Measurements from ENCODE around the gene ITSN2.
"Not testable (repeated sequence)": the region's sequence is repeated elsewhere in the genome, so short reads cannot be mapped to it uniquely, and the experiment has no call there.

Gene ITSN2

DNA sequence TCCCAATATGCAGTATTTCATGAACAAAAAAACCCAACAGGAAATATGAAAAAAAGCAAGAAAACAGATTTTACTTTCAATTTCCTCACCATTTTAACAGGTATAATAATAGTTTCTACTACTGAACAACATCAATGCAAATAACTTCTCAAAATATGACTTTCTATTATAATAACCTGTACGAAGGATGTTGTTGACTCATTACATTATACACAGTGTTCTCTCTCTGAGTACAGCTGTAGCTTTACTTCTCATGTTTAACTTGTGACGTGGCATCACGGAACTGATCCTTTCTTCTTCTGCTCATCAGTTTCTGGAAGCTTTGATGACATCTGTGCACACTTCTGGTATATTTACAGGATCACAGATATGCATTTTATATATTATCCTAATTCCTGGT, 145.5 kb downstream of the ITSN2 start:
- no peak for DNase-seq (ENCODE audit: low read depth)

- no peak for DNase-seq (ENCODE audit: low read depth)
Observed at GRCh38 chr2:24211408-24211807, 148.9 kb downstream of the ITSN2 start.

DNA sequence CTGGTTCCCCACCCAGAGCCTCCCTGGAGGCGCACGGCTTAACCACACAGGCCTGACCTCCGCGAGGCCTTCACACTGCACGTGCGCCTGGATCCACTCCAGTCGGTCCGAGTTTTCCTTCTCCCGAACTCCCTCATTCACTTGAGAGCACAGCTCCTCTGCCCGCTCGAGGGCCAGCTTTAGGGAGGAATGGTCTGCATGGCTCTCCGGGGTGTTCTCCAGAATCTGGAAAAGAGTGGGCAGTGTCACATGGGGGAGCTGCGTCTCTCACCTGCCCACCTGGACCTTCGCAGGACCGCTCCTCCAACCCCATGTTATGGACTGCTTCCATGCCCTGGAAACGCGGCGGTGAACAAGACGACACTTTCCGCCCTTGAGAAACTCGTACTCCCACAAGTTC, 149.6 kb downstream of the ITSN2 start:
- DNase-seq (ENCODE audit: low read depth), result no peak

DNA sequence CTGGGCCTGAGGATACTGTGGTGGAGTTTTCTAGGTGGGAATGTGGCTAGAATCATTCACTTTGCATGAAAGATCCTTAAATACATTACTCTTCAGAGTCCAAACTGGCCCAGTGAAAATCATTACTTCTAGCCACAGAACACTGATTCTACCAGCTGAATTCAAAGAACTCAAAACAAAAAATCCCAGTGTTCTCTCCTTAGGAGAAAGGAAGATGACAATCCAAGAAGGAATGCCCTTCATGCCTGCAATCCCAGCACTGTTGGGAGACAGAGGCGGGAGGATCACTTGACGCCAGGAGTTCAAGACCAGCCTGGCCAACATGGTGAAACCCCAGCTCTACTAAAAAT, 150.3 kb downstream of the ITSN2 start:
- DNase-seq (ENCODE audit: low read depth), result no peak

GRCh38 chr2:24209389-24210105, 150.8 kb downstream of the ITSN2 start:
- no peak for DNase-seq (ENCODE audit: low read depth)

GRCh38 chr2:24208490-24208889, 151.8 kb downstream of the ITSN2 start:
- no peak for DNase-seq (ENCODE audit: low read depth)

GRCh38 chr2:24207359-24207758, 153.0 kb downstream of the ITSN2 start:
- no peak for DNase-seq (ENCODE audit: low read depth)

DNA sequence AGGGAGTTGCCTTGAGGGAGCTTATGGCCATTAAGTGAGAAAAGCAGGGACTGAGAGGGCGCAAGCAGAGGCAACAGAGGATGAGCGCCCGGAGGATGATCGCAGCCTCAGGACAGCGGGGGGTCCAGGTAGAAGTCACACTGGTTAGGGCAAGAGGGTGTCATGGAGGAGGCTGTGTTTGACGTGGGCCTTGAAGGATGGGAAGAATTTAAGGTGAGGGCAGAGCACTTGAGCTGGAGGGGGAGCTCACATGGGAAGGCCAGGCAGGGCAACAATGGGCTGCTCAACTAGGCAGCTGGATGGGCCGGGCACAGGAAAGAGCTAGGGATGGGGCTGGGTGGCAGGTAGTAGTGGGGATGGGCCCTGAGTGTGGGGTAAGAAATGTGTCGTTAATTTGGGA, 153.6 kb downstream of the ITSN2 start:
- DNase-seq (ENCODE audit: low read depth), result no peak

DNA sequence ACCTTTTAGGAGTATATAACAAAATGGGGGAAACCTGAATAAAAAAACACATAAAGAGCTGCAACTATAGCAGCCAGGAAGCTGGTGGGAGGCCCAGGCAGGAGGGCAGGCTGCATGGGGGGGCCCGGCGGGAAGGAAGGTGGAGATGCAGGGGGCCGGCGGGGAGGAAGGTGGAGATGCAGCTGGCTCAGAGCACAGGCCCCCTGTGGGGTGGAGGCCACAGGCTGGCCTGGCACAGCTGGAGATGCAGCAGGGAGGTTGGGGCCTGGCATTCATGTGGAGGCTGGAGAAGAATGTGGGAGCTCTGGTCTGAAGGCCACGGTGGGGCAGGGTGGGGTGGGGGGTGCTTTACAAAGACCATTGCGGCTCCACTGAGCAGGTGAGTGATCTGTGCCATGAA, 154.1 kb downstream of the ITSN2 start:
- no peak for DNase-seq (ENCODE audit: low read depth)

GRCh38 chr2:24205131-24205530, 155.2 kb downstream of the ITSN2 start:
- no peak for DNase-seq (ENCODE audit: low read depth)

GRCh38 chr2:24204505-24204904, 155.8 kb downstream of the ITSN2 start:
- DNase-seq (ENCODE audit: low read depth), result no peak

DNA sequence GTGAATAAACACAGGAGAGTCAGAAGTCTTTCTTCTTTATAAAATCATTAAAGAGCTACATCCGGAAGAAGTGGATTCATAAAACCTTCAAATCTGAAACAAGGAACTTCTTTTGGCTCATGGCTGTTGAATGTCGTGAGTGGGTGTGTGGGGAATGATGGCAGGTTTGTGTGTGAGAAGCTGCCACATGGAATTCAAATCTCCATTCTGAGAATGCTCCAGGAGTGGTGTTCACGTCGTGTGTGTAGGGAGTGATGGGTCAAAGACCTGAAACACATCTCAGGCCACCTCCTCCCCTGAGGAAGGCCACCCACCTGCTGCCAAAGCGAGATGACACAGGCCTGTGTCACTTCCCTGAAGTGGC, 156.6 kb downstream of the ITSN2 start:
- DNase-seq (ENCODE audit: low read depth), result no peak

- no peak for DNase-seq (ENCODE audit: low read depth)
Observed at GRCh38 chr2:24203029-24203786, 157.1 kb downstream of the ITSN2 start.

DNA sequence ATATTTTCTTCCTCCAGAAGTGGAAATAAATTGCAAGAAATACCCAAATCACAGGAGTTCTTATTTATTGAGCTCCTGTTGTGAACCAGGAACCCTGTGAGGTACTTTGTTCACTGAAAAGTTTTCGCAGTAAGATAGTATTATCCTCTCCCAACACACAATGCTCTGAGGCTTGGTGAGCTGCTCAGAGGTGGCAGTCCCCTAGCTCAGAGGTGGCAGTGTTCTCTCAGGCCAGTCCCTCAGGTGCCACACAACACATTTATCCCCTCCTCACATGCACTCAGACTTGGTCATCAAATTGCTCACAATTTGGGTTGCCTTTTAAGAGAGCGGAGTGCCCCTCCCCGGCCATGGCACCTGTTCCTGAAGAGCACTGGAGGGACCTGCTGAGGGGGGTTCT, 159.5 kb downstream of the ITSN2 start:
- DNase-seq (ENCODE audit: low read depth), result no peak

DNA sequence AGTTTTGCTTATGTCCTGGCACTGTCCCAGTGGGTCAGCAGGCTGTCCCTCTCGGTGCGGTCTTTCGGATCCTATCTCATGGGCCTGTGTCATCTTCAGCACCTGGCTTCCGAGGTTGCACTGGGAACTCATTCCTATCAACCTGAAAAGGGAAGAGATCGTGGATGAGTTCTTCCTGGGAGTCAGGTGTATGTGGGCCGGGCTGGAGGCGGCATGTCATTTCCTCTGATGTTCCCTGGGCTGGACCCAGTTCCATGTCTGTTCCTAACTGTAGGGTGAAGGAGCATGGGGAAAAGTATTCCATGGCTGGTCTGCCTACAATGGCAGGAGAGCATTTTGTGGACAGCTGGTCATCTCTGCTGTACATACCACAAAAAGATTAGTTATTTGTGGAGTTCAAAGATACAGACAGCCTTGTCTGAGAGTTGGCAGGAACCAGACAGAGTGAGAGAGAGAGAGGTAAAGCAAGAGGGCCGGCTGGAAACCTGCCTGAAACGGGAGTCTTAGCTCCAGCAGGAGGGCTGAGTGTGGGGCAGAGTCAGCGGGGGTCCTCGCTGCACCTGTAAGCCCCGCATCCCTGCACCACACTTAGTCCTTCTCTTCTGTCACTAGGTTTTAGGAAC, 160.3 kb downstream of the ITSN2 start:
- no peak for DNase-seq (ENCODE audit: low read depth)

DNA sequence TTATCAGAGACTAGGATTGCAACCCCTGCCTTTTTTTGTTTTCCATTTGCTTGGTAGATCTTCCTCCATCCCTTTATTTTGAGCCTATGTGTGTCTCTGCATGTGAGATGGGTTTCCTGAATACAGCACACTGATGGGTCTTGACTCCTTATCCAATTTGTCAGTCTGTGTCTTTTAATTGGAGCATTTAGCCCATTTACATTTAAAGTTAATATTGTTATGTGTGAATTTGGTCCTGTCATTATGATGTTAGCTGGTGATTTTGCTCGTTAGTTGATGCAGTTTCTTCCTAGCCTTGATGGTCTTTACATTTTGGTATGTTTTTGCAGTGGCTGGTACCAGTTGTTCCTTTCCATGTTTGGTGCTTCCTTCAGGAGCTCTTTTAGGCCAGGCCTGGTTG, 163.1 kb downstream of the ITSN2 start:
- DNase-seq (ENCODE audit: low read depth), result not testable (repeated sequence)

DNA sequence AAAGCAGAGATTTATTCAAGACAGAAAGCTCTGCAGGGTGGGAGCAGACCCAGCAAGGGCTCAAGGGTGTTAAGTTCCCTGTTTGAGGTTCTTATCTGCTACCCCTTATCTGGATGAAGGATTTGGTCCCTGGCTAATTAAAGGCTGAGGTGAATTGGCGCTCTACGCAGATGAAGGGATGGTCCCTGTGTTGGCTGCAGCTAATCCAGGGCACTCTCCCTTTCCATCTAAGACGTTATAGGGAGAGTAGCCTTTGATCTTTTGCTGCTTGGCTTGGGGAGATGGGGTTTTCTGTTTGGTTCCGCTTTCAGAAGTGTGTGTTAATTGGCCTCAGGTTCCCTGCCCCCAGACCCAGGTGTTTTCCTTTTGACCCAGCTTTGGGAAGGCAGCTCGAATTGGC, 168.5 kb downstream of the ITSN2 start:
- DNase-seq (ENCODE audit: low read depth), result no peak

DNA sequence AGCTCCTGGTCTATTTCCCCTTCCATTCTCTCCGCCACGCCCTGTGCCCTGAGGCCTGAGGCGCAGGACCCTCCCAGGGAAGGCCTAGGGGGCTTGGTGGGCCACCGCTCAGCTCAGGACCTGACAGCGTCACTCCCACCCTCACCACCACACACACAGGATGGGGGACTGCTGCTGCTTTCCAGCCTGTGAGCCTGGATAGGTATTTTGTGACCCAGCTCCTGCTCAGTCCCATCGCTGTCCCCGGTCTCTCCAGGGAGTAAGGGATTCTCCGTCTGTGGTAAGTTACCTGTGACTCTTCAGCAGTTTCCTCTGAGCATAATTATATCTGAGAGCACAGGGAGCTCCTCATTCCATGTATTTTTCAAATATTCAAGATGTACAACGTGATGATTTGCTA, 169.2 kb downstream of the ITSN2 start:
- DNase-seq (ENCODE audit: low read depth), result no peak

DNA sequence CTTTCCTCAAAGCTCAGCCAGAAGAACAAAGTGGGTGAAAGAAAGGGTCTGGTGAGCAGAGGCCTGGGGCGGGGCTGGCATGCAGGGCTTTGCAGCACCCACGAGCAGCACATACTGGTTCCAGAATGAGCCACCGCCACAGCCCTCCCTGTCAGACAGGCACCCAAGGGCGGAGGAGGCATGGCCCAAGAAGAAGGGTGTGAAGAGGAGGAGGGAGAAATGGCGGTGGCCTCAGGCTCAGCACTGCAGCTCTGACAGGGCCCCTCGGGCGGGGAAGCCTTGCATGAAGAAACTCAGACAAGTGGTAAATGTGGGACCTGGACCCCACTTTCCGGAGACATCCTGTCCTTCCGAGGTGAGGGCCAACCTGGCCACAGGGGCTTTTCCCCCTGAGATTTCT, 169.8 kb downstream of the ITSN2 start:
- no peak for DNase-seq (ENCODE audit: low read depth)

GRCh38 chr2:24189551-24189950, 170.8 kb downstream of the ITSN2 start:
- no peak for DNase-seq (ENCODE audit: low read depth)

DNA sequence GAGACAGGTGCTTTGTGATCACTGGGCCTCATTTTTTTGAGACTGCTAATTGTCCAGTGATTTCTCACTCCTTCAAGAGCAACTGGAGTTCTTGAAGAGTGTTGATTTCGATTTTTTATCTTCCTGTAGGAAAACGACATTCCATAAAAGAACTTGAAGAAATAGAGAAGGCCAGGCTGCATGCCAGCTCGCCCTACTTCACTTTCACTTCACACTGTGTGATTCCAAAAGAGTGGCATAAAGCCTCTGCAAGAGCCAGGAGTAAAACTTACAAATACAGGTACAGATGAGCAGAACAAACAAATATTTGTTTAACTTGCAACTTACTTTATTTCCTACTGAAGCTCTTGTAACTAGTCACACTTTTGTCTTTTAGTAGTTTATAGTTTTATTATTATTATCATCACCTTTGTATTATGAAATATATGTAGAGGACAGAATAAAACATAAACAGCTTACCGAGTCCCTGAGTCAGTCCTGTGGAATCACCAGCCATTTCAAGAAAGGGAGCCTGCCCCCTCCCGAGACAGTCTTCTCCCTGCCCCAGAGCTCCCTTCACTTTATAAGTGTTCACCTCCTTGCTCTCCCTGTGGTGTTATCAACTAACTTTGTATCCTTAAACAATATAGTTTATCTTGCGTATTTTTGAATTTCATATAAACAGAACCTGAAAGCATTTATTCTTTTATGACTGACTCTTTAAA, 176.8 kb downstream of the ITSN2 start:
- DNase-seq (ENCODE audit: low read depth), result no peak

GRCh38 chr2:24182507-24182906, 177.8 kb downstream of the ITSN2 start:
- no peak for DNase-seq (ENCODE audit: low read depth)

DNA sequence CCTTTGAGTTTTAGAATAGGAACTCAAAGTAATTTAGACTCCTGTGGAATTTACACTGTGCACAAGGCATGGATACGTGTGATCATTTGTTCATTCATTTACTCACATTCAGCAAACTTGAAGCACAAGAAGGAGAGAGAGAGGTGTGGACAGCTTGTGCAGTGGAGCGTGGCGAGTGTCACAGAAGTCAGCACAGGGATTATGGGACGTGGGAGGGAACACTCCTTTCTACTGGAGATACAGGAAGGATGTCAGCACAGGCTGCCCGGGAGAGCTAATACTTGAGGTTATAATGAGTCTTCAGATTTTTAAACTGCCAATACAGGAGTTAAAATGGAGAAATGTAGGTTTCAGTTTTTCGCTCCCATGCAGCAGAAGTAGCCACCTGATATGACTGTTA, 178.5 kb downstream of the ITSN2 start:
- no peak for DNase-seq (ENCODE audit: low read depth)
